Activated T-cell treated with anti-CD3 and anti-CD28 coated beads, Interleukin-2, amount 50 U/mL, for 72 hours (primary cell): ENCODE measurements around the gene OR1S2. TPM values are rescaled to one million over a fixed set of nuclear protein-coding genes. Genes with fewer than 3 reads are reported as not detected.
"Not testable (repeated sequence)": the region's sequence is repeated elsewhere in the genome, so short reads cannot be mapped to it uniquely, and the experiment has no call there.

ENCODE experiments used
- ATAC-seq, 2 donors: fragments of 150-1000 bp; cut with Tn5 transposase; replicated peaks in 1 of 2; 2 replicates each; pipeline ENCODE4 v1.10.0; 2021; ENCODE audit warnings: moderate library complexity in 2 of 2, mild to moderate bottlenecking in 1 of 2
- DNase-seq, 2 donors: peaks; one replicate each; pipeline ENCODE4 v3.0.0; 2021 to 2022; ENCODE audit warnings: mixed read lengths in 1 of 2
- H3K27ac Mint-ChIP-seq: one replicate; pipeline ENCODE4 v1.8.0; 2022; ENCODE audit warnings: mild to moderate bottlenecking, moderate library complexity, mixed read lengths
- H3K27me3 Mint-ChIP-seq: one replicate; pipeline ENCODE4 v1.8.0; 2022; ENCODE audit warnings: low read depth, mixed read lengths
- H3K36me3 Mint-ChIP-seq, 2 donors: one replicate each; pipeline ENCODE4 v1.8.0; 2022; ENCODE audit warnings: mixed read lengths in 2 of 2, mild to moderate bottlenecking in 1 of 2; ENCODE audit not compliant: insufficient read depth in 2 of 2
- H3K4me1 Mint-ChIP-seq: one replicate; pipeline ENCODE4 v1.8.0; 2022; ENCODE audit warnings: low read depth, mixed read lengths
- H3K4me3 Mint-ChIP-seq, 2 donors: one replicate each; pipeline ENCODE4 v1.8.0; 2022; ENCODE audit warnings: mild to moderate bottlenecking in 2 of 2, mixed read lengths in 2 of 2, moderate library complexity in 2 of 2
- H3K9me3 Mint-ChIP-seq, 2 donors: one replicate each; pipeline ENCODE4 v1.8.0; 2022; ENCODE audit warnings: mixed read lengths in 2 of 2
- total RNA-seq, 2 donors: library from RNA; stranded (reverse); gene quantifications; one replicate each; pipeline ENCODE4 v1.2.3, GENCODE V29; 2022

Gene OR1S2, protein sequence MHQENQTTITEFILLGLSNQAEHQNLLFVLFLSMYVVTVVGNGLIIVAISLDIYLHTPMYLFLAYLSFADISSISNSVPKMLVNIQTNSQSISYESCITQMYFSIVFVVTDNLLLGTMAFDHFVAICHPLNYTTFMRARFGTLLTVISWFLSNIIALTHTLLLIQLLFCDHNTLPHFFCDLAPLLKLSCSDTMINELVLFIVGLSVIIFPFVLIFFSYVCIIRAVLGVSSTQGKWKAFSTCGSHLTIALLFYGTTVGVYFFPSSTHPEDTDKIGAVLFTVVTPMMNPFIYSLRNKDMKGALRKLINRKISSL
- total RNA-seq, result not detected

- Mint-ChIP-seq H3K9me3 (peaks cover under 1 to 4% of the 10 kb centered on the region in 2 donors), H3K4me1 (no peaks in the 10 kb centered on the region), H3K27ac (no peak within 1 kb of the TSS), H3K27me3 (peaks cover 38% of the 10 kb centered on the region), H3K36me3 (no peaks in the 10 kb centered on the region), H3K4me3 (no peak within 1 kb of the TSS)
- ATAC-seq (no peak), DNase-seq (no peak)
Measured at GRCh38 chr11:58204042-58204441, at the start of gene OR1S2. OR1S2 (minus strand) TSS chr11:58204142; CDS start chr11:58204142, 0 bp downstream.

DNA sequence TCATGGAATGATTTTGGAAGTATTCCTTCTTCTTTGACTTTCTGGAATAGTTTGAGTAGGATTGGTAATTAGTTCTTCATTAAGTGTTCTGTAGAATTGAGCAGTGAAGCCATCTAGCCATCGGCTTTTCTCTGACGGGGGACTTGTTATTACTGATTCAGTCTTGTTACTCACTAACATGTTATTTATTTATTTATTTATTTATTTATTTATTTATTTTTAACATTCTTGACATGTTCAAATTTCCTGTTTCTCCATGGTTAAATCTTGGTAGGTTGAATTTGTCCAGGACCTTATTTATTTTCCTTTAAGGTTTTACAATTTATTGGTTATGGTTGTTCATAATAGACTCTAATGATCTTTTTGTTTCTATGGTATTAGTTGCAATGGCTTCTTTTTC, 40.0 kb upstream of the OR1S2 start:
- no peaks in the 10 kb centered on the region for H3K4me1 Mint-ChIP-seq
- no peak for DNase-seq
- H3K4me3 Mint-ChIP-seq, result no peak overlapping the region
- peaks cover 10% of the 10 kb centered on the region for H3K27me3 Mint-ChIP-seq
- no peak for ATAC-seq
- peaks cover under 1 to 7% of the 10 kb centered on the region in 2 donors for H3K9me3 Mint-ChIP-seq
- peaks cover 0 to 1% of the 10 kb centered on the region in 2 donors for H3K36me3 Mint-ChIP-seq
- H3K27ac Mint-ChIP-seq, result no peak overlapping the region

DNA sequence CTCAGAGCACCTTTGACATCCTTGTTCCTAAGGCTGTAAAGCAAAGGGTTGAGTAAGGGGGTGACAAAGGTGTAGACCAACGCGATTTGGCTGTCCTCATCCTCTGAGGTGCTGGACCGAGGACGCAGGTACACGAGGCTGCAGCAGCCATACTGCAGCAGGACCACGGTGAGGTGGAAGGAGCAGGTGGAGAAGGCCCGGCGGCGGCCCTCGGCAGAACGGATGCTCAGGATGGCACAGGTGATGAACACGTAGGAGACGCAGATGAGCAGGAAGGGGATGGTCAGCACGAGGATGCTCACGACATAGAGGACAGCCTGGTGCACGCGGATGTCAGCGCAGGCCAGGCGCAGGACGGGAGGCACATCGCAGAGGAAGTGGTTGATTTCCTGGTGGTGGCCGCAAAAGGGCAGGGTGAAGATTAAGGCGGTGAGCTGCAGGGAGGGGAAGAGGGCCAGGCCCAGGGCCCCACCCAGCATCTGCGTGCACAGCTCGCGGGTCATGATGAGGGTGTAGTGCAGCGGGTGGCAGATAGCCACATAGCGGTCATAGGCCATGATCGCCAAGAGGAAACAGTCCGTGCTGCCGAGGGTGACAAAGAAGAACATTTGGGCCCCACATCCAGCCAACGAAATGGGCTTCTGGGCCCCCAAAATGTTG, 24.1 kb upstream of the OR1S2 start:
- no peaks in the 10 kb centered on the region for H3K36me3 Mint-ChIP-seq
- ATAC-seq (no peak), DNase-seq (no peak)
- no peak overlapping the region for H3K27ac Mint-ChIP-seq
- H3K4me3 Mint-ChIP-seq, result no peak overlapping the region
- H3K27me3 Mint-ChIP-seq, result peaks cover 17% of the 10 kb centered on the region
- no peaks in the 10 kb centered on the region for H3K4me1 Mint-ChIP-seq
- no peaks in the 10 kb centered on the region for H3K9me3 Mint-ChIP-seq

DNA sequence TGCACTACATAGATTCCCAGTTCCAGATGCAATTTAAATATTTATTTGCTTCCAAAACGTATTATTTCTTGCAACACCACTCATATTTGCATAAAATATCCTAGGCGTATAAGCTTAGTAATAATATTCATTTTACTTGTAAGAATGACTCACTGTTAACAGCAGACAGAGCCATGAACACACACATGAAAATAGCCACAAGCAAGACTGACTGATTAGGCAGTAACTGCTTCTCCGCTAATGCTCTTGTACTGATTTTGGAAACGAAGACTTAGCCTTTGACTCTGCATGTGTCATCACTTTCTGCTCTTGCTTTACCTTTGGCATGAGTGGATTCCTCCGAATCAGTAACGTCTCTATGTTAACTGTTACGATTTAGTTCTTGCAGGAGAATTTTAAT, 18.8 kb upstream of the OR1S2 start:
- Mint-ChIP-seq H3K27ac (no peak overlapping the region), H3K9me3 (no peaks in the 10 kb centered on the region), H3K4me1 (no peaks in the 10 kb centered on the region), H3K27me3 (peaks cover 8% of the 10 kb centered on the region), H3K4me3 (no peak overlapping the region), H3K36me3 (no peaks in the 10 kb centered on the region)
- DNase-seq, result no peak
- ATAC-seq, result no peak

DNA sequence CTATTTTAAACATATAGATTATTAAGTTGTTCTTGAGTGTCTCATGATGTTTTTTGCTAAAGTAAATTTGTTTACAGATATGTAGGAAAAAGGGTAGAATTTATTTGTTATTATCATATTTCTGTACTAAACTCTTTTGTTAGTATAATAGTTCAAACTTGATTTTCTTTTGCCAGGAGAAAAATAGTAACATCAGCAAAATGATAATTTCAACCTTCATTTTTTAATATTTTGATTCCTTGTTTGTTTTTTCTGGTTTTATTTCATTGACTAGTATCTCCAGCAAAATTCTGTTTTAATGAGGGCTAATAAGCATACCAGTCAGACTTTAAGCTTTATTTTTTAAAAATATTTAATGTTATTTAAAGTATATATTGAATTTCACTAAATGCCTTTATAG, 12.5 kb upstream of the OR1S2 start:
- no peak for ATAC-seq
- no peaks in the 10 kb centered on the region for H3K4me1 Mint-ChIP-seq
- H3K9me3 Mint-ChIP-seq, result no peaks in the 10 kb centered on the region
- DNase-seq, result no peak
- no peak overlapping the region for H3K4me3 Mint-ChIP-seq
- no peak overlapping the region for H3K27ac Mint-ChIP-seq
- no peaks in the 10 kb centered on the region for H3K36me3 Mint-ChIP-seq
- H3K27me3 Mint-ChIP-seq, result peaks cover 18% of the 10 kb centered on the region

DNA sequence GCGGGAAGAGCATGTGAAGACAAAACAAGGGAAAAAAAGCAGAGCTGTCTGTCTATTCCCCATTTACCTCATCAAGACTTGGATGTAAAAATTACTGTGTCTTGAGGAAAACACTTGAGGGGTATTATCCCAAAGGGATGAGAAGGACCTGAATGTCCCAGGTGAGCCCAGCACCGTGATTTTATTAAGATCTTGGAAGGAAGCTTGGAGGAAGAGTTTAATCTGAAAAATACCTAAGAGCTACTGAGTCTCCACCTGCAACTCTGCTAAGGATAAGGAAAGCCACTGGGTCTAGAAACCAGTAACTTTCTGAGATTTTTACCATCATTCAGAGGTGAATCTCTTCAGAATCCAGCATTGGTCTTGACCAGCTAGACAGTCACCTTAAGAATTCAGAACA, 8.5 kb upstream of the OR1S2 start, which contains the start of gene OR1S1:
TSS of gene OR1S1 (plus strand) at position 301 of the 400 bp plus-strand sequence.
- not testable (repeated sequence) for DNase-seq, ATAC-seq, H3K9me3 Mint-ChIP-seq, H3K4me3 Mint-ChIP-seq, H3K27ac Mint-ChIP-seq, H3K36me3 Mint-ChIP-seq, H3K4me1 Mint-ChIP-seq
- H3K27me3 Mint-ChIP-seq, result peaks cover 18% of the 10 kb centered on the region

DNA sequence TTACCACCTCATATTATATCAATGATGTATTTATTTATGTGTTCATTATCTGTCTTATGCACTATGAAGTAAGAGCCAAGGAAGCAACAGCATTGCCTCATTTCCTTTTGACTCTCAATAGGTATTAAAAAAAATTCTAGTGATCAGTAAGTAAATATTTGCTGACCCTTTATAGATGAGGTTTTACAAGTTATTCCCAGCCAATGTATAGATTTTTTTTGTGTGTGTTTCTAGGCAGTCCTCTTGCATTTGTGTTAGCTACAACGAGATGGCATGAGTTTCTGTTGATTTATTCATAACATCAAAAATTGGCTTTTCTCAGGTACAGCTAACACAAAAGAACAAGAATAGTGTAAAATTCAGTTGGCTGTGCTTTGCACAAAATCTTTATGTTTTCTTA, 4.7 kb downstream of the OR1S2 start:
- peaks cover 0 to 3% of the 10 kb centered on the region in 2 donors for H3K36me3 Mint-ChIP-seq
- H3K4me1 Mint-ChIP-seq, result no peaks in the 10 kb centered on the region
- no peak for ATAC-seq
- H3K4me3 Mint-ChIP-seq, result no peak overlapping the region
- no peak overlapping the region for H3K27ac Mint-ChIP-seq
- no peak for DNase-seq
- H3K9me3 Mint-ChIP-seq, result peaks cover 6 to 9% of the 10 kb centered on the region in 2 donors
- H3K27me3 Mint-ChIP-seq, result peaks cover 30% of the 10 kb centered on the region

- H3K9me3 Mint-ChIP-seq, result peaks cover 6% of the 10 kb centered on the region in 2 donors
- DNase-seq, result no peak
- peaks cover 0 to 3% of the 10 kb centered on the region in 2 donors for H3K36me3 Mint-ChIP-seq
- no peaks in the 10 kb centered on the region for H3K4me1 Mint-ChIP-seq
- no peak overlapping the region for H3K27ac Mint-ChIP-seq
- ATAC-seq, result no peak
- no peak overlapping the region for H3K4me3 Mint-ChIP-seq
- H3K27me3 Mint-ChIP-seq, result peaks cover 7% of the 10 kb centered on the region
Measured at GRCh38 chr11:58195939-58196338, 8.0 kb downstream of the OR1S2 start.

DNA sequence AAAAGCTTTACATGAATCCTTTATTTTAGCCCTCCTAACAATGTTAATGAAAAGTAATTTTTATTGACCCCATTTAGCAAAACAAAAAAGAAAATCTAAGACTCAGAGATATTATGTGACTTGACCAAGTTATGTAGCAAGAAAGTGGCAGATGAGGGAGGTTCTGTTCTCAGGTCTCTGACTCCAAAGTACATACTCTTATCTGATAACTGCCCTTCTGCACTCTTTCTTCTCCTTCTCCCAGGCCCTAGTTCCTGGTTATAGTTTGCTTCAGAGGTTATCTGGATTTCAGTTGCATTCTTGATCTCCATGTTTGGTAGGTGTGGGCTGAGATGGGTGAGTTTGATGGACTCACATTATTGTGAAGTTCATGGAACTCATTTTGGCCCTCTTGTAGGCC, 10.6 kb downstream of the OR1S2 start:
- Mint-ChIP-seq H3K36me3 (peaks cover 0 to 3% of the 10 kb centered on the region in 2 donors), H3K4me3 (no peak overlapping the region), H3K27ac (no peak overlapping the region), H3K4me1 (no peaks in the 10 kb centered on the region), H3K27me3 (no peaks in the 10 kb centered on the region), H3K9me3 (peaks cover 3% of the 10 kb centered on the region in 2 donors)
- DNase-seq (no peak), ATAC-seq (no peak)

DNA sequence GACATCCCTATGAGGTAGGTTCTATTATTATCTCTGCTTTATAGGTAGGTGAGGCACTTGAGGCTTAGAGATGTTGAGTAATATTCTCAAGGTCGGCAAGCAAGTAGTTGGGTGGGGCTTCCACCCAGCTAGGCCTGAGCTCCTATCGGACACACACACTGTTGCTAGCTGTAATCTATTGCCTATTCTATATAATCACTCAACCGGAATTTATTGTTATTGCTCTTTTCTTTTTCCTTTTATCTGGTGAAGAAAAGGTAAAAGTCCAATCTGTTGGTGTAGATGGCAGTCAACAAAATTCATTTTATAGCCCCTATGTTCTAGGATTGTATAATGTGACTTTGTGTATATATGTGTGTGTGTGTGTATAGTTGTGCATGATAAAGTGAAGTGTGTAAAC, 11.7 kb downstream of the OR1S2 start:
- H3K27ac Mint-ChIP-seq, result no peak overlapping the region
- no peak overlapping the region for H3K4me3 Mint-ChIP-seq
- DNase-seq (no peak), ATAC-seq (no peak)
- H3K4me1 Mint-ChIP-seq, result no peaks in the 10 kb centered on the region
- H3K9me3 Mint-ChIP-seq, result peaks cover 0 to 2% of the 10 kb centered on the region in 2 donors
- no peaks in the 10 kb centered on the region for H3K27me3 Mint-ChIP-seq
- no peaks in the 10 kb centered on the region for H3K36me3 Mint-ChIP-seq

- H3K4me3 Mint-ChIP-seq, result no peak within 1 kb of the TSS
- no peak for ATAC-seq
- DNase-seq, result no peak
- no peaks in the 10 kb centered on the region for H3K9me3 Mint-ChIP-seq
- H3K4me1 Mint-ChIP-seq, result no peaks in the 10 kb centered on the region
- no peak within 1 kb of the TSS for H3K27ac Mint-ChIP-seq
- no peaks in the 10 kb centered on the region for H3K36me3 Mint-ChIP-seq
- no peaks in the 10 kb centered on the region for H3K27me3 Mint-ChIP-seq
Measured at GRCh38 chr11:58188770-58189169, 15.2 kb downstream of the OR1S2 start, which contains the start of gene OR9Q2. OR9Q2 (plus strand) TSS chr11:58189070; CDS start chr11:58190491, 1,421 bp downstream.

DNA sequence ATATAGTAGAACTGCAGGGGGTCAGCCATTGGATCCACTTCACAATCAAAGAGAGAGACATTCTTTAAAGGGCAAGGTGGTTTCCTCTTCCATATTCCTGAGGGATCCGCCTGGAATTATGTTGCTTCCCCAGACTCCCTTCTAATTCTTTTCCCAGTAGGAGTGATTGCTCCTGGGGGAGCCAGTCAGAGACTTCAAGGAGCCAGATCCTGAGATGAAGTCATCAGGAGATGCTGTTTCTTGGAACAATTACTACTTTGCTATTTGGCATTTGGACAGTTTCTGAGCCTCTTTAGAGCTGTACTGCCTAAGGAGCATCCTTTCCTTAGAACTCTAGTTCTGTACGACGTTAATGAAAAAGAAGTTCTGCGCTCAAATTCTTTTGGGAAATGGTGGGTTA, 17.0 kb downstream of the OR1S2 start:
- H3K9me3 Mint-ChIP-seq, result no peaks in the 10 kb centered on the region
- no peaks in the 10 kb centered on the region for H3K27me3 Mint-ChIP-seq
- no peak overlapping the region for H3K27ac Mint-ChIP-seq
- H3K4me3 Mint-ChIP-seq, result no peak overlapping the region
- ATAC-seq (no peak), DNase-seq (no peak)
- no peaks in the 10 kb centered on the region for H3K4me1 Mint-ChIP-seq
- H3K36me3 Mint-ChIP-seq, result no peaks in the 10 kb centered on the region

GRCh38 chr11:58179648-58180047, 24.3 kb downstream of the OR1S2 start:
- Mint-ChIP-seq H3K4me1 (no peaks in the 10 kb centered on the region), H3K9me3 (no peaks in the 10 kb centered on the region), H3K36me3 (no peaks in the 10 kb centered on the region), H3K27me3 (peaks cover 28% of the 10 kb centered on the region), H3K27ac (no peak overlapping the region), H3K4me3 (no peak overlapping the region)
- DNase-seq, result no peak
- ATAC-seq, result no peak
